OCI-LY1 (cell line): ENCODE results near the gene RGCC.
A peak's percentile ranks its signal among the peaks of the same experiment; 100 is the strongest.

ENCODE experiments used
- H2AFZ ChIP-seq: fragments of 200-600 bp; sonication (generic), shearing (Covaris generic); 2 replicates; pipeline ENCODE4 v1.6.0; 2014; ENCODE audit warnings: antibody characterized with exemption, mild to moderate bottlenecking, low read length
- H3F3A ChIP-seq: fragments of 200-600 bp; sonication (generic), shearing (Covaris generic); 2 replicates; pipeline ENCODE4 v1.6.0; 2014; ENCODE audit warnings: mild to moderate bottlenecking, antibody characterized with exemption, low read length, moderate library complexity; ENCODE audit not compliant: insufficient read depth
- H3K27ac ChIP-seq: fragments of 200-600 bp; sonication (generic); 2 replicates; pipeline ENCODE4 v1.5.1; 2014; ENCODE audit warnings: low read length, mixed run types, mild to moderate bottlenecking, low read depth; ENCODE audit not compliant: poor library complexity, severe bottlenecking
- H3K27me3 ChIP-seq: fragments of 200-600 bp; sonication (generic); 2 replicates; pipeline ENCODE4 v1.6.0; 2014; ENCODE audit warnings: antibody characterized with exemption, mild to moderate bottlenecking, low read length, moderate library complexity; ENCODE audit not compliant: insufficient read depth
- H3K36me3 ChIP-seq: fragments of 200-600 bp; sonication (generic); 2 replicates; pipeline ENCODE4 v1.6.1; 2014; ENCODE audit warnings: mild to moderate bottlenecking, antibody characterized with exemption, low read length, moderate library complexity, mixed read lengths; ENCODE audit not compliant: insufficient read depth
- H3K4me1 ChIP-seq: fragments of 200-600 bp; sonication (generic); 2 replicates; pipeline ENCODE4 v1.5.1; 2014; ENCODE audit warnings: mild to moderate bottlenecking, low read length, moderate library complexity; ENCODE audit not compliant: insufficient read depth, severe bottlenecking
- H3K4me2 ChIP-seq: fragments of 200-600 bp; sonication (generic), shearing (Covaris generic); 2 replicates; pipeline ENCODE4 v1.6.1; 2014; ENCODE audit warnings: low read length
- H3K4me3 ChIP-seq: fragments of 200-600 bp; sonication (generic); 2 replicates; pipeline ENCODE4 v1.5.1; 2014; ENCODE audit warnings: low read length, low read depth, mild to moderate bottlenecking, mixed read lengths; ENCODE audit not compliant: poor library complexity, severe bottlenecking
- H3K79me2 ChIP-seq: fragments of 200-600 bp; shearing (Covaris generic); 2 replicates; pipeline ENCODE4 v1.6.1; 2016; ENCODE audit warnings: mixed run types, low read length, mixed read lengths; ENCODE audit not compliant: insufficient read depth
- H3K9ac ChIP-seq: fragments of 200-600 bp; sonication (generic), shearing (Covaris generic); 2 replicates; pipeline ENCODE4 v1.6.1; 2014; ENCODE audit warnings: mild to moderate bottlenecking, low read length, mixed read lengths
- H3K9me2 ChIP-seq: fragments of 200-600 bp; sonication (generic), shearing (Covaris generic); 2 replicates; pipeline ENCODE4 v1.6.1; 2014; ENCODE audit warnings: low read depth, mild to moderate bottlenecking, low read length, mixed read lengths
- H3K9me3 ChIP-seq: fragments of 200-600 bp; shearing (Covaris generic); 2 replicates; pipeline ENCODE4 v1.6.1; 2014; ENCODE audit warnings: low read length, mixed read lengths
- H4K20me1 ChIP-seq: fragments of 200-600 bp; sonication (generic), shearing (Covaris generic); 2 replicates; pipeline ENCODE4 v1.6.0; 2016; ENCODE audit warnings: mild to moderate bottlenecking, low read length; ENCODE audit not compliant: insufficient read depth
- CTCF ChIP-seq: fragments of 200-600 bp; sonication (generic), shearing (Covaris generic); IDR thresholded peaks from 2 replicates; pipeline ENCODE4 v1.5.1; 2017; ENCODE audit warnings: mild to moderate bottlenecking, antibody characterized with exemption, low read length, moderate library complexity, mixed read lengths
- EZH2 ChIP-seq: fragments of 200-600 bp; sonication (generic), shearing (Covaris generic); IDR thresholded peaks from 2 replicates; pipeline ENCODE4 v1.8.0; 2017; ENCODE audit warnings: borderline replicate concordance, mixed run types, mild to moderate bottlenecking, antibody characterized with exemption, low read length, moderate library complexity, mixed read lengths

Gene RGCC

DNA sequence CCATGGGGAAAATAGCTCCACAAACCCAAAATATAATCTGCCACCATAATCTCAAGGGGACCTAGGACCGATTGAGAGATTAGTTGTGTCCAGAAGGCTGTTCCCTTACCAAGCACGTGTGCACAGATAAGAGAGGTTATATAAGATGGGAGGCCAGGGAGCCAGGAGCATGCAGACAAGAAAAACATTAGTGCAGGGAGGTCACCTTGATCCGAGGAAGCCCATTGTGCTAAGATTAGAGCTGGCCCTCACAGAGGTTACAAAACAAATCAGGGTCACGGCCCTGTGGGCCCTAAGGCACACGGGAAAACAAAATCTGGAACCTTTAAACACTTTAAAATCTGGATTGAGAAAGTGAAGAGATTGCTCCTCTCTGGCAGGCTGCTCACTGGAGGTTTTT is 37.7 kb downstream of the RGCC start:
- Histone ChIP-seq H2AFZ (no peak overlapping the region), H3K9me3 (no peaks in the 10 kb centered on the region), H3K4me2 (no peak overlapping the region; the same call in 1 of the 2 replicates), H3K36me3 (no peaks in the 10 kb centered on the region), H3K27ac (peak overlapping the region; percentile 97), H4K20me1 (no peaks in the 10 kb centered on the region), H3K27me3 (no peaks in the 10 kb centered on the region), H3K9me2 (no peaks in the 10 kb centered on the region), H3F3A (no peaks in the 10 kb centered on the region), H3K4me1 (peaks cover 100% of the 10 kb centered on the region), H3K4me3 (no peak overlapping the region), H3K79me2 (no peaks in the 10 kb centered on the region), H3K9ac (peak overlapping the region; percentile 23; the same call in 1 of the 2 replicates)
- TF ChIP-seq CTCF (no peak), EZH2 (no peak)

GRCh38 chr13:41496420-41497234 is 39.3 kb downstream of the RGCC start:
- no peaks in the 10 kb centered on the region for H3K9me2 ChIP-seq
- no peak overlapping the region for H3K4me3 ChIP-seq
- H3K9ac ChIP-seq = peak overlapping the region; percentile 2; the same call in 1 of the 2 replicates
- H3K36me3 ChIP-seq = no peaks in the 10 kb centered on the region
- H3K27ac ChIP-seq = peak overlapping the region; percentile 97
- TF ChIP-seq CTCF (no peak), EZH2 (no peak)
- H3K9me3 ChIP-seq = no peaks in the 10 kb centered on the region
- no peak overlapping the region for H2AFZ ChIP-seq
- H3K4me1 ChIP-seq = peaks cover 100% of the 10 kb centered on the region
- H3K4me2 ChIP-seq = peak overlapping the region; percentile 1; the same call in 1 of the 2 replicates
- H3K79me2 ChIP-seq = no peaks in the 10 kb centered on the region
- H4K20me1 ChIP-seq = no peaks in the 10 kb centered on the region
- H3F3A ChIP-seq = 0 out of 2 replicates have a peak, but pooled peaks cover 3% of the 10 kb centered on the region
- H3K27me3 ChIP-seq = no peaks in the 10 kb centered on the region

- Histone ChIP-seq H4K20me1 (no peaks in the 10 kb centered on the region), H2AFZ (no peak overlapping the region), H3K4me1 (peaks cover 100% of the 10 kb centered on the region), H3K9me2 (no peaks in the 10 kb centered on the region), H3K27me3 (no peaks in the 10 kb centered on the region), H3K4me3 (no peak overlapping the region), H3K9ac (no peak overlapping the region), H3K36me3 (no peaks in the 10 kb centered on the region), H3K27ac (peak overlapping the region; percentile 97), H3K4me2 (no peak overlapping the region), H3K79me2 (no peaks in the 10 kb centered on the region), H3F3A (0 out of 2 replicates have a peak, but pooled peaks cover 6% of the 10 kb centered on the region), H3K9me3 (no peaks in the 10 kb centered on the region)
- no peak for TF ChIP-seq CTCF
- TF ChIP-seq EZH2 = no peak
Observed at GRCh38 chr13:41497436-41497835, 40.1 kb downstream of the RGCC start.
